Right lobe of liver (tissue), 4 donors: Measurements from ENCODE around the gene KCNJ11.

Experiments
- CTCF ChIP-seq, 4 donors: fragments of 200-600 bp in 3 of 4; fragments of 450-650 bp in 1 of 4; IDR thresholded peaks; one replicate each; pipeline versions ENCODE4 v1.5.1 to v1.8.0; 2016 to 2022; ENCODE audit warnings: antibody characterized with exemption in 4 of 4, mild to moderate bottlenecking in 2 of 4
- POLR2A ChIP-seq: fragments of 450-650 bp; IDR thresholded peaks from one replicate; pipeline ENCODE4 v1.6.1; 2017; ENCODE audit warnings: antibody characterized with exemption, mild to moderate bottlenecking
- donor health status: DM: no; HTN: no; CAD: no.
- donor health status: DM: no; HTN: no; CAD: no.
- donor health status: DM: no; HTN: yes; CAD: no.

DNA sequence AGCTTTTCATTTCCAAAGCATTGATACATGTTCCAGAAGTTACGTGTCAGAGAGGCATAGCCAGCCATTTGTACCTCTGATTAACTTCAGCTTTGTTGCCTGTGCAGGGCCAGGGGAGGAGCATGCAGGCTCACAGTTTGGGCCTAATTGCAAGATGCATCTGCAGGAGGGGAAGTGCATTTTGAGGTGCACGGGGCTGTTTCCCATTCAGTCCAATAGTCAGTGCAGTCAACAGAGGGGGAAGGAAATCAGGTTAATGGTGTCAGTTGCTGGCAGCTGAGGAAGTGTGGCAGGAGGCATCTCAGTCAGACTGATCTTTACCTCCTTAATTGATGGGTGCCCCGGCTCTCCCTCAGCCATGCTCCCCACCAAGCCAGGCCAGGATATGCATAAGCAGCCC, 48.9 kb upstream of the KCNJ11 start:
- no peak for TF ChIP-seq CTCF (IDR thresholded peaks at IDR 0.05)
- TF ChIP-seq POLR2A = no peak
